Spinal cord (tissue), 10 donors: Measurements from ENCODE around the gene ALAS1. TPM values are rescaled to one million over a fixed set of nuclear protein-coding genes. Genes with fewer than 3 reads are reported as not detected.

Experiments
- DNase-seq, 6 donors: peaks; one replicate each; pipeline versions ENCODE4 v3.0.0 to v3.0.0-alpha.2; 2013 to 2015; ENCODE audit warnings: low spot score in 6 of 6, low read depth in 4 of 6
- H3K27ac ChIP-seq: one replicate; pipeline ENCODE4 v1.5.1; 2013; ENCODE audit warnings: low read depth, low read length, control low read depth
- H3K27me3 ChIP-seq: one replicate; pipeline ENCODE4 v1.6.1; 2013; ENCODE audit warnings: low read length; ENCODE audit not compliant: control insufficient read depth, insufficient read depth
- H3K36me3 ChIP-seq: one replicate; pipeline ENCODE4 v1.6.1; 2013; ENCODE audit warnings: low read length; ENCODE audit not compliant: control insufficient read depth, insufficient read depth
- H3K4me1 ChIP-seq: one replicate; pipeline ENCODE4 v1.6.1; 2013; ENCODE audit warnings: low read length; ENCODE audit not compliant: control insufficient read depth, insufficient read depth
- H3K4me3 ChIP-seq: one replicate; pipeline ENCODE4 v1.5.1; 2013; ENCODE audit warnings: low read depth, low read length, control low read depth
- H3K9me3 ChIP-seq: one replicate; pipeline ENCODE4 v1.6.1; 2013; ENCODE audit warnings: low read length; ENCODE audit not compliant: control insufficient read depth, insufficient read depth
- WGBS: methylation state at CpG from one replicate; pipeline ENCODE4 v1.1.5; 2013; ENCODE audit warnings: missing lambda C conversion rate; ENCODE audit not compliant: insufficient coverage; 5-methylcytosine and 5-hydroxymethylcytosine counted together
- polyA plus RNA-seq, 2 donors: library from polyadenylated mRNA; unstranded; fragments of 120-200 nt; gene quantifications; one replicate each; pipeline ENCODE4 v1.2.1, GENCODE V29; 2013; ENCODE audit not compliant: insufficient read length in 2 of 2
- total RNA-seq, 2 donors: library from RNA; depleted of rRNA in 1 of 2; stranded (reverse); fragments of 120-200 nt in 1 of 2; fragments of >200 nt in 1 of 2; gene quantifications; one replicate each; pipeline versions ENCODE4 v1.2.3 to v1.2.4, GENCODE V29; 2013 to 2014
- donor health status: healthy.

ALAS1 gene
- total and polyA plus RNA-seq, 4 donors, result 39.6 to 57.5 (median 52.7) TPM

- WGBS, result 96% methylated on average over 11 of the region's 13 CpGs
- H3K36me3 ChIP-seq, result peaks cover 80% of the 10 kb centered on the region
- H3K27ac ChIP-seq, result no peak overlapping the region
- no peak overlapping the region for H3K4me3 ChIP-seq
- peaks cover 21% of the 10 kb centered on the region for H3K4me1 ChIP-seq
- no peaks in the 10 kb centered on the region for H3K9me3 ChIP-seq
- H3K27me3 ChIP-seq, result no peaks in the 10 kb centered on the region
- no peak for DNase-seq
These were observed 31.7 kb downstream of the ALAS1 start for GRCh38 chr3:52229656-52230055.

- H3K36me3 ChIP-seq, result peaks cover 88% of the 10 kb centered on the region
- H3K27me3 ChIP-seq, result no peaks in the 10 kb centered on the region
- DNase-seq, result no peak
- H3K4me1 ChIP-seq, result peaks cover 24% of the 10 kb centered on the region
- WGBS, result 90% methylated on average over 6 of the region's 6 CpGs
- no peak overlapping the region for H3K27ac ChIP-seq
- no peak overlapping the region for H3K4me3 ChIP-seq
- no peaks in the 10 kb centered on the region for H3K9me3 ChIP-seq
These were observed 32.5 kb downstream of the ALAS1 start for GRCh38 chr3:52230461-52230860.

DNA sequence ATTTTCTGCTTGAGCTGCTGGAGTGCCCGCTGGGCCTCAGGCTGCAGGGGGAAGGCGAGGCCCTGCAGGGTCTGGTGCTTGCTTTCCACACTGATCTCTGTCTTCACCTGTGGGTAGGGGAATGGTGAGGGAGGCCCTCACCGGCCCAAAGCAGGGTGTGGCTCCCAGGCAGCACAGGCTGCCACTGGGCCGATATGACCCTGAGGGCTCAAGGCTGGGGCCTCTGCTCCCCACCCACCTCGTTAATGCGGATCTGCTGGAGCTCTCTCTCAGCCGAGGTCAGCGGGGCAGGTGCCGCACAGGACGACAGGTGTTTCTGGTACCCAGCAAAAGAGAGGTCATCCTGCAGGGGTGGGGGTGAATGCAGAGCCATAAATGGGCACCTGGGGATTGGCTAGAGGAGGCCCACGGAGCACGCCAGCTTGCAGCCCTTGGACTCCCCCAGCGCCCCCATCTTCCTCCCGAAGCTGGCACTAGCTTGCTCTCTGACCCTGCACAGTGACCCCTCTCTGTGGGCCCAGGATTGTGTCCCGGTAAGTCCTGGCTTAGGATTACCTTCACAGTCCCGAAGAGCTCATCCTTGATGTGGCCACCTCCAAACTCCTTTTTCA lies 33.0 kb downstream of the ALAS1 start:
- no peaks in the 10 kb centered on the region for H3K27me3 ChIP-seq
- no peak for DNase-seq
- H3K36me3 ChIP-seq, result peaks cover 90% of the 10 kb centered on the region
- 93% methylated on average over 16 of the region's 16 CpGs for WGBS
- H3K27ac ChIP-seq, result no peak overlapping the region
- no peak overlapping the region for H3K4me3 ChIP-seq
- no peaks in the 10 kb centered on the region for H3K9me3 ChIP-seq
- H3K4me1 ChIP-seq, result peaks cover 28% of the 10 kb centered on the region

GRCh38 chr3:52231502-52232278 lies 33.7 kb downstream of the ALAS1 start:
- Histone ChIP-seq H3K4me1 (peaks cover 34% of the 10 kb centered on the region), H3K36me3 (peaks cover 85% of the 10 kb centered on the region), H3K9me3 (no peaks in the 10 kb centered on the region), H3K27me3 (no peaks in the 10 kb centered on the region), H3K27ac (no peak overlapping the region), H3K4me3 (no peak overlapping the region)
- peak in 1 of 6 donors; percentile 32 for DNase-seq
- WGBS, result 77% methylated on average over 32 of the region's 34 CpGs

- H3K36me3 ChIP-seq, result peaks cover 82% of the 10 kb centered on the region
- H3K9me3 ChIP-seq, result no peaks in the 10 kb centered on the region
- H3K4me1 ChIP-seq, result peaks cover 40% of the 10 kb centered on the region
- no peak overlapping the region for H3K4me3 ChIP-seq
- no peak overlapping the region for H3K27ac ChIP-seq
- WGBS, result 77% methylated on average over 24 of the region's 28 CpGs
- peak in 1 of 6 donors; percentile 19 for DNase-seq
- H3K27me3 ChIP-seq, result no peaks in the 10 kb centered on the region
These were observed 34.5 kb downstream of the ALAS1 start for GRCh38 chr3:52232279-52233107.

DNA sequence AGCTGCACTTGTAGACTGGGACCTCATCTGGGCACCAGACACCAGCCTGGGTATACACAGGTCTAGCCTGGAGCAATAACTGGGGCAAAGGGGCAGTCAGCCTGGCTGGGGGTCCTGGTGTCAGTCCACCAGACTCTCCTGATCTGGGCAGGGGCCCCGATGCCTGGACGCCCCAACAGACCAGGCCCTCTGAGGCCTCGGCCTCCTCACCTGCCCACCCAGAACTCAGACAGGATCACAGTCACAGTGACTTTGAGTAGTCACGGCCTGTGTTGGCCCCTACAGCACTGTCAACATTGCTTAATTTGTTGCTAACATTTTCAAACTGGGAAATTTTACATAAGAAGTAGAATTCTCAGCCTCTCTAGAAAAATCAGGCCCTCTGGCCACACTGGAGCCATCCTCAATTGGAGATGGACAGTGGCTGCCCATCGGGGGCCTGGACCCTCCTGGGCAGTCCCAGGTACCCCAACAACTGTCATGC lies 35.2 kb downstream of the ALAS1 start:
- DNase-seq, result no peak
- no peaks in the 10 kb centered on the region for H3K27me3 ChIP-seq
- peaks cover 46% of the 10 kb centered on the region for H3K4me1 ChIP-seq
- 91% methylated on average over 3 of the region's 5 CpGs for WGBS
- H3K4me3 ChIP-seq, result no peak overlapping the region
- H3K27ac ChIP-seq, result no peak overlapping the region
- H3K9me3 ChIP-seq, result no peaks in the 10 kb centered on the region
- H3K36me3 ChIP-seq, result peaks cover 80% of the 10 kb centered on the region

DNA sequence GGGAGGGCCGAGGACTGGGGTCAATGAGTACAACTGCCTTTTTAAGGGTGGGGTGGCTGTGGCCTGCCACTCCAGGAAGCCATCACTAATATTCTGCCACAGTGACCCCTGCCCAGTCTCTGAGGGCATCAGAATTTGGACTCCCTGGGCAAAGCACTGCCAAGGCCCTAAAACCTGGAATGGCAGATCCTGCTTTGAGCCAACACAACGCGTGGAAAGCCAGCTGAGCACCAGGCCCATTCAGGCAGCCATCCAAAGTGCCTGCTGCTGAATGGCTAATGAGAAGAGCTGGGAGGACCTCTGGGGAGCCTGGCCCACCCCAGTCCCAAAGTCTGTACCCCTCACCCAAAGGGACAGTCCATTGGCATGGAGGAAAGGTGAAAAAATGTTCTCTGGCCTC lies 36.0 kb downstream of the ALAS1 start:
- Histone ChIP-seq H3K4me3 (no peak overlapping the region), H3K4me1 (peaks cover 48% of the 10 kb centered on the region), H3K36me3 (peaks cover 72% of the 10 kb centered on the region), H3K27me3 (no peaks in the 10 kb centered on the region), H3K9me3 (no peaks in the 10 kb centered on the region), H3K27ac (no peak overlapping the region)
- peak in 2 of 6 donors; percentile 60 to 76 for DNase-seq
- 39% methylated on average over 2 of the region's 3 CpGs for WGBS

DNA sequence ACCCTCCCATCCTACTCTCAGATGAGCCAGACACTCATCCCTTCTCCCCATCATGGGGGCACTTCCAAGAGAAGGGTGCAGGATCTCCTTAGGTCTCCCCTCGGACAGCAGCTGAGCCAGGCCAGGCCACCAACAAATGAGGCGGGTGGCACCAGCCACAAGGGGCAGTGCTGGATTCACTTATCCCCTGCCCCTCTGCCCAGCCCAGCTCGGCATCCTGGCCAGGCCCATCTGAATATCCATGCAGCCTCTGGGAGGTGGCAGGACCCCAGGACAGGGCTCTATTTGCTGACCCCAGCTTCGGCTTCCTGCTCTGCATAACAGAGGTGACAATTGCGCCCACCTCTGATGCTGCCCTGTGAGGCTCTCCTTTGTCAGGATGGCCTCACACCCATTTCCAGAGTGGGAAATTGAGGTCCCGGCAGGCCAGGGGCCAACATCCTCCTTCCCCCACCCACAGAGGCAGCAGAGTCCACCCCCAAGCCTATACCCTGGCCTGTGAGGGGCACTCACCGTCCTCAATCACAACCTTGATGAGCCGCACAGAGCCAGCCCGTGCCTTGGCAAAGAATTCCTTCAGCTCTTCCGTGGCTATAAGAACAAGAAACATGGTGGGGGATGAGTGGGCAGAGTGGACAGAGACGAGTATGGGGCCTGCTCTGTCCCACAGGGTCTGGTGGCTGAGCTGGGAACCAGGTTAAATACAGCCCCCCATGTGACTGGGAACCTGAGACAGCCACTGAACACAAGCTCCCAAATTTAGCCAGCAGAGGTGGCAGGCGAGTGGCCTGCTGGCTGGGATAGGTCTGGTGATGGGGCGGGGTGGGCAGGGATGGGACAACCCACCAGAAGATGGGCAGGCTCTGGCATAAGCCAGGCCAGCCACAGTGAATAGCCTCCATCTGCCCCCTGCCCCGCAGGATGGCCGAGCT lies 36.8 kb downstream of the ALAS1 start:
- peaks cover 64% of the 10 kb centered on the region for H3K36me3 ChIP-seq
- no peak overlapping the region for H3K27ac ChIP-seq
- WGBS, result 88% methylated on average over 15 of the region's 15 CpGs
- no peak for DNase-seq
- no peaks in the 10 kb centered on the region for H3K9me3 ChIP-seq
- H3K27me3 ChIP-seq, result no peaks in the 10 kb centered on the region
- peaks cover 53% of the 10 kb centered on the region for H3K4me1 ChIP-seq
- H3K4me3 ChIP-seq, result no peak overlapping the region

- Histone ChIP-seq H3K4me1 (peaks cover 60% of the 10 kb centered on the region), H3K4me3 (no peak overlapping the region), H3K36me3 (peaks cover 47% of the 10 kb centered on the region), H3K27ac (no peak overlapping the region), H3K27me3 (no peaks in the 10 kb centered on the region), H3K9me3 (no peaks in the 10 kb centered on the region)
- WGBS, result 76% methylated on average over 5 of the region's 5 CpGs
- DNase-seq, result no peak
These were observed 38.5 kb downstream of the ALAS1 start for GRCh38 chr3:52236424-52236886.
